ENCODE data around the gene TFAP2A. TPM values are rescaled to one million over a fixed set of nuclear protein-coding genes. Genes with fewer than 3 reads are reported as not detected.

TFAP2A gene
- total and polyA plus RNA-seq, 8 donors = 0.17 to 0.97 (median 0.39) TPM

DNA sequence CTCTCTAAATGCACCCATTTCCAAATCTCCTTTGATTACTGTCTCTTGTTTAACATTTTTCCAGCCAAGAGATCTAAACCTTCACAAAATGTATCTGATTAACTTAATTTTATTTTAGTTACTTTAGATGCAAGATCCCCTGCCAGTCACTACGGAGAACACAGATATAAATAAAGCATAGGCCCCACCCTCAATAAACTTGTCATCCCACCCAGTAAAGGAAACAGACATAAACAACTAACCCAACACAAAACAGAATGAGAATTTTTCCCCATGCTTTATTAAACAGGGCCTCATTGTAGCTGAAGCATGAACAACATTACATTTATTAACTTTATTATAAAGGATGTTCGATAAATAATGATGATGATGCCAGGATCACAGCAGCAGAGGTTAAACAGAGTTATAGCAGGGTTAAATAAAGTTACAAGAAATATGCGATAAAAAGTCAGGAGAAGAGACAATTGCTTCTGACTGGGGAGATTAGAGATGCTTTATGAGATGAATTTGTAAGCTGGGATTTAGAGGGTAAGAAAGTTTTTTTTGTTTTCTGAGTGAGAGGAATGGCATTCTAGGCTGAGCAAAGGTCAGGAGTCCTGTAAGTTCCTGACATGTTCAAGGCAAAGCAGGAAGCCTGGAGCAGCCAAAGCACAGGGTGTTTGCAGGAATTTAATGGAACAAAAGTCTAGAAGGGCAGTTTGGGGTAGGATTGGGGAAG lies 41.1 kb downstream of the TFAP2A start:
- Histone ChIP-seq H3K27me3 (peaks cover 0 to 48% of the 10 kb centered on the region in 2 donors), H3K27ac (no peak overlapping the region), H3K36me3 (no peaks in the 10 kb centered on the region), H3K4me1 (no peaks in the 10 kb centered on the region), H3K4me3 (no peak overlapping the region), H3K9me3 (no peaks in the 10 kb centered on the region)
- TF ChIP-seq, protein P1, sequence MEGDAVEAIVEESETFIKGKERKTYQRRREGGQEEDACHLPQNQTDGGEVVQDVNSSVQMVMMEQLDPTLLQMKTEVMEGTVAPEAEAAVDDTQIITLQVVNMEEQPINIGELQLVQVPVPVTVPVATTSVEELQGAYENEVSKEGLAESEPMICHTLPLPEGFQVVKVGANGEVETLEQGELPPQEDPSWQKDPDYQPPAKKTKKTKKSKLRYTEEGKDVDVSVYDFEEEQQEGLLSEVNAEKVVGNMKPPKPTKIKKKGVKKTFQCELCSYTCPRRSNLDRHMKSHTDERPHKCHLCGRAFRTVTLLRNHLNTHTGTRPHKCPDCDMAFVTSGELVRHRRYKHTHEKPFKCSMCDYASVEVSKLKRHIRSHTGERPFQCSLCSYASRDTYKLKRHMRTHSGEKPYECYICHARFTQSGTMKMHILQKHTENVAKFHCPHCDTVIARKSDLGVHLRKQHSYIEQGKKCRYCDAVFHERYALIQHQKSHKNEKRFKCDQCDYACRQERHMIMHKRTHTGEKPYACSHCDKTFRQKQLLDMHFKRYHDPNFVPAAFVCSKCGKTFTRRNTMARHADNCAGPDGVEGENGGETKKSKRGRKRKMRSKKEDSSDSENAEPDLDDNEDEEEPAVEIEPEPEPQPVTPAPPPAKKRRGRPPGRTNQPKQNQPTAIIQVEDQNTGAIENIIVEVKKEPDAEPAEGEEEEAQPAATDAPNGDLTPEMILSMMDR (IDR thresholded peaks at IDR 0.05) = no peak
- DNase-seq = no peak
- no peak for ATAC-seq
- intact Hi-C loops (cut with DNase I) = no loop called here

DNA sequence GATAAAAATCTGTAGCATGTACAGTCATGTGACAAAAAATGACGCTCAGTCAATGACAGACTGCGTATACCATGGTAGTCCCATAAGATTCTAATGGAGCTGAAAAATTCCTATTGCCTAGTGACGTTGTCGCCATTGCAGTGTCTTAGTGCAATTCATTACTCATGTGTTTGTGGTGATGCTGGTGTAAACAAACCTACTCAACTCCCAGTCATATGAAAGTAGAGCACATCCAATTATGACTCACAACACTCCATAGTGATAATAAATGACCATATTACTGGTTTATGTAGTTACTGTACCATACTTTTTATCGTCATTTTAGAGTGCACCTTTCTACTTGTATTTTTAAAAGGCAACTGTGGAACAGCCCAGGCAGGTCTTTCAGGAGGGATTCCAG lies 45.0 kb downstream of the TFAP2A start:
- intact Hi-C loops (cut with DNase I) = no loop called here
- Histone ChIP-seq H3K9me3 (no peaks in the 10 kb centered on the region), H3K4me1 (no peaks in the 10 kb centered on the region), H3K4me3 (no peak overlapping the region), H3K36me3 (no peaks in the 10 kb centered on the region), H3K27ac (no peak overlapping the region), H3K27me3 (peaks cover 0 to 23% of the 10 kb centered on the region in 2 donors)
- DNase-seq (no peak), ATAC-seq (no peak)
- TF ChIP-seq, protein P1 (IDR thresholded peaks at IDR 0.05) = no peak

DNA sequence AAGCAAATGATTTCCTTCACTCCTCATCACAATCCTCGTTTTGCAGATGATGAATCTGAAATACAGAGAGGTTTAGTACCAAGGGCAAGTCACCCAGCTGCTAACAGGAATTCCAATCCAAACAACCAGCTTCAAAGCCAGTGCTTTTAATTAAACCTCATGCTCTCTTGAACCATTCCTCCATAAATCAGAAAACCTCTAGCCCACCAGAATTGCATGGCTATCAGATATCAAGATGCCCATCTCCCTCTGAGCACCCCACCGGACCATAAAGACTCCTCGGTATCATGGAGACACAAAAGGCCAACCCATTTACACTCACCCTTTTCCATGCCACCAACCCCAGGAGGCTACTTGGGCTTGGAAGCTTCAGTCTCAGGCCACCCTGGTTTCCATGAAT lies 46.0 kb downstream of the TFAP2A start:
- Histone ChIP-seq H3K9me3 (peaks cover 0 to 5% of the 10 kb centered on the region in 2 donors), H3K4me1 (no peaks in the 10 kb centered on the region), H3K4me3 (no peak overlapping the region), H3K36me3 (no peaks in the 10 kb centered on the region), H3K27ac (no peak overlapping the region), H3K27me3 (peaks cover 0 to 23% of the 10 kb centered on the region in 2 donors)
- no peak for DNase-seq
- TF ChIP-seq, protein P1 (IDR thresholded peaks at IDR 0.05) = no peak
- intact Hi-C loops (cut with DNase I) = no loop called here
- ATAC-seq = no peak

DNA sequence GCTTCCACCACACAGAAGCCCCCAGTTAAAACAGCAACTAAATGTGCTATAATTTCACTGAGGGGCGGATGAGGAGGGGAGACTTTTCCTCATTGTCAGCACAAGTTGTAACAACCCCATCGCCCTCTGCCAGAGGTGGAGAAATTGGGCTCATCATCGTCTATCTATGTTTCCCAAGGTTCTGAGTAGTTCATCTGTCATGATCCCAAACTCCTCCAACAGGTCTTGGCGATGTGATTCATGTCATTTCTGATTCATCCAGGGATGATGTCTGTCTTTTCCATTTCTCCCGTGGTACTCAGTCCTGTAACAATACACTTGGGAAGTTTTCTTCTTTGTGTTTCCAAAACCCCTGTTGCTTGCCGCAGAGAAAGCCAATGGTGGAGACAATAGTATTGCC lies 51.0 kb downstream of the TFAP2A start:
- Histone ChIP-seq H3K4me3 (no peak overlapping the region), H3K4me1 (no peaks in the 10 kb centered on the region), H3K27me3 (peaks cover 0 to 6% of the 10 kb centered on the region in 2 donors), H3K27ac (no peak overlapping the region), H3K36me3 (no peaks in the 10 kb centered on the region), H3K9me3 (peaks cover 0 to 5% of the 10 kb centered on the region in 2 donors)
- TF ChIP-seq, protein P1 (IDR thresholded peaks at IDR 0.05) = no peak
- DNase-seq (no peak), ATAC-seq (no peak)
- intact Hi-C loops (cut with DNase I) = no loop called here

DNA sequence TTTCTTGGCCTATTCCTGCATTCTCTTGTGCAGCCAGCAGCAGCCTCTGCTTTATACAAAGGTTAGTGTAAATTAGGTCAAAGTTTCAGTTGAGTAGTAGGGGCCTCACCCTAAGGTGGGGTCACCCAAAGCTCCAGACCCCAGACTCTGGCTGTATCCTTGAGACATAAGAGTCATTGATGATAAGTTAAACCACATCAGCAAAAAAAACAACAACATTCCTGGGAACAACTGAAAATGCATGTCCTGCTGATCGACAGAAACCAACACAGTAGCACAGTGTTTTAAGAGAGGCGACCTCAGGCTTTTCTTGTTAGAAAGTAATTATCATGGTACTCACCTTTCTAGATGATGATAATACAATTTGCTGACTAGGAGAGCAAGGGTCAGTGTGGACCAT lies 52.6 kb downstream of the TFAP2A start:
- peaks cover 0 to 5% of the 10 kb centered on the region in 2 donors for H3K9me3 ChIP-seq
- peaks cover 0 to 7% of the 10 kb centered on the region in 2 donors for H3K27me3 ChIP-seq
- ATAC-seq = no peak
- H3K27ac ChIP-seq = no peak overlapping the region
- intact Hi-C loops (cut with DNase I) = no loop called here
- no peaks in the 10 kb centered on the region for H3K36me3 ChIP-seq
- TF ChIP-seq, protein P1 (IDR thresholded peaks at IDR 0.05) = no peak
- H3K4me1 ChIP-seq = no peaks in the 10 kb centered on the region
- no peak for DNase-seq
- no peak overlapping the region for H3K4me3 ChIP-seq
